ENCODE data around the gene SH3RF1.
A peak's percentile ranks its signal among the peaks of the same experiment; 100 is the strongest.
"Not testable (repeated sequence)": the region's sequence is repeated elsewhere in the genome, so short reads cannot be mapped to it uniquely, and the experiment has no call there.

Gene SH3RF1

DNA sequence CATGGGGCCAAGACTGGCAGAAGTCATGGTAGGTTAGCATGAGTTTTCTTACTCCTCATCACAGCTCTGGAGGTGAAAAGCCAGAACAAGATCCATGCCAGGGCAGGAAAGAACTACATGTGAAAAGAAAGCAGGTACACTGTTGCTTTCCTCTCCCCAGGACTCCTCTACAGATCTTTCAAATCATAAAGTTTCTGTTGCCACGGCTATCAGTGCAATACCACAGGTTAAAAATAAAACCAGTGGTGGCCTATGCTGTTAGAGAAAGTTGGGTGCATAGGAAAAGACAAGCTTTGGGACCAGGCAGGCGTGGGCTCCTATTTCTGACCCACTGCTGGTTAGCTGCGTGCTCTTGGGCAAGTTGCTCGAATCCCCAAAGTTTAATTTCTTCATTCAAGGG, 81.4 kb downstream of the SH3RF1 start:
- H3K36me3 ChIP-seq (ENCODE audit: control insufficient read depth in 1 of 2, insufficient read depth in 2 of 2, low read length in 2 of 2) = no peaks in the 10 kb centered on the region
- peaks cover 20 to 38% of the 10 kb centered on the region in 2 donors for H3K4me1 ChIP-seq (ENCODE audit: control insufficient read depth in 1 of 2, insufficient read depth in 2 of 2, low read length in 2 of 2)
- no peaks in the 10 kb centered on the region for H3K9me3 ChIP-seq (ENCODE audit: control insufficient read depth in 1 of 2, low read length in 2 of 2)
- H3K4me3 ChIP-seq (ENCODE audit: low read depth in 1 of 2, low read length in 2 of 2) = no peak overlapping the region
- no peaks in the 10 kb centered on the region for H3K27me3 ChIP-seq (ENCODE audit: control insufficient read depth in 1 of 2, insufficient read depth in 2 of 2, low read length in 2 of 2)
- no peak overlapping the region for H3K27ac ChIP-seq (ENCODE audit: low read depth, low read length)
- no peak overlapping the region for H3K9ac ChIP-seq (ENCODE audit: low read depth in 1 of 2, low read length in 2 of 2)

DNA sequence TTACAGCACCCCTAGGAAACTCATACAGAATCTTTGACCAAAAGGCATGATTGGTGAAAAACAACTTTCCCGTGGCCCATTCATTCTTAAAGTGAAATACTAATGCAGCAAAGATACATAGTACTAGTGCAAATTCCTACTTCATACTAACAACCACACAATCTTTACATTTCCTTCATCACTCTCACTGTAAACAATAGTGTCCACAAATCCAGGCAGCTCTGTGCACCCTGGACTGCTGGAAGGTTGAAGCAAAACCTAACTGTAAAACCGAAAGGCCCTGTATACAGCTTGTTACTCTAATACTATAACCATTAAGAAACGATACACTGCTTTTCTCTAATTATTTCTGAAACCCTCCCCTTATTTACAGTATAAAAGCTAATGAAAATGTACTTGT, 82.6 kb downstream of the SH3RF1 start:
- no peaks in the 10 kb centered on the region for H3K36me3 ChIP-seq (ENCODE audit: control insufficient read depth in 1 of 2, insufficient read depth in 2 of 2, low read length in 2 of 2)
- H3K4me1 ChIP-seq (ENCODE audit: control insufficient read depth in 1 of 2, insufficient read depth in 2 of 2, low read length in 2 of 2) = peaks cover 28 to 46% of the 10 kb centered on the region in 2 donors
- no peak overlapping the region for H3K4me3 ChIP-seq (ENCODE audit: low read depth in 1 of 2, low read length in 2 of 2)
- no peak overlapping the region for H3K9ac ChIP-seq (ENCODE audit: low read depth in 1 of 2, low read length in 2 of 2)
- H3K27me3 ChIP-seq (ENCODE audit: control insufficient read depth in 1 of 2, insufficient read depth in 2 of 2, low read length in 2 of 2) = no peaks in the 10 kb centered on the region
- H3K9me3 ChIP-seq (ENCODE audit: control insufficient read depth in 1 of 2, low read length in 2 of 2) = no peaks in the 10 kb centered on the region
- H3K27ac ChIP-seq (ENCODE audit: low read depth, low read length) = no peak overlapping the region

DNA sequence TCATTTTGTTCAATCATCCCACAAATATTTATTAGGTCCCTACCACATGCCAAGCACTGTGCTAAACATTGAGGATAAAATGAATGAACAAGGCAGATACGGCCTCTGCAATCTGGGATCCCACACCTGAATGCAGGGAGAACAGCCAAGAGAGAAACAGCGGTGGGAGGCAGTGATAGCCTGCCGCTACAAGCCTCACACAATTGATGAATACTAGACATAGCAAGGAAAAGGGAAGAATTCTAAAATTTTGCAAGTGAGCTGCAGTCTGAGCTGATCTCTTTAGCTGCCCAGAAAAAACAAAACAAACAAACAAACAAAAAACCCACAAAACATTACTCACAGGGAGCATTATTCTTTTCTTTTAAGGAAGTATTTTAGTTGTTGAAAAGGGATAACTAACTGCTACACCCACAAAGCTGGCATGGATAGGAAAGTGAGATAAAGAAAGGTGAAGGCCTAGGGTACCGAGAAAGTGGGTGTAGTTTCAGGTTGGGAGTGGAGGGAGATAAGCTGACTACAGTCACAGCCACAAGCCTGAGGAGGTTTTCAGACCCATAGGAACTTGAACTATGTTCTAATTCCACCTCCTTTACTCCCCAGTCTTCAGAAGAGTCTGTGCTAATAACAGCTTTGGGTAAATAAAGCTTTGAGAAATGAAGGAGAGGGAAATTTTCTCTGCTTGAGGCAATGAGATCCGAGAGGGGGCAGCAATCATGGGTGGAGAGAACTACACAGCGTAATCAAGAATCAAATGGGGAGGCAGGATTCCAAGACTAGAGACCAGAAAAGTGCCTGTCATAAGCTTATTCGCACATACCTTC, 85.4 kb downstream of the SH3RF1 start:
- H3K9me3 ChIP-seq (ENCODE audit: control insufficient read depth in 1 of 2, low read length in 2 of 2) = no peaks in the 10 kb centered on the region
- no peaks in the 10 kb centered on the region for H3K36me3 ChIP-seq (ENCODE audit: control insufficient read depth in 1 of 2, insufficient read depth in 2 of 2, low read length in 2 of 2)
- H3K4me1 ChIP-seq (ENCODE audit: control insufficient read depth in 1 of 2, insufficient read depth in 2 of 2, low read length in 2 of 2) = peaks cover 28 to 52% of the 10 kb centered on the region in 2 donors
- peak overlapping the region in 1 of 2 donors; percentile 24 for H3K4me3 ChIP-seq (ENCODE audit: low read depth in 1 of 2, low read length in 2 of 2)
- H3K27ac ChIP-seq (ENCODE audit: low read depth, low read length) = no peak overlapping the region
- H3K9ac ChIP-seq (ENCODE audit: low read depth in 1 of 2, low read length in 2 of 2) = peak overlapping the region in 1 of 2 donors; percentile 28
- H3K27me3 ChIP-seq (ENCODE audit: control insufficient read depth in 1 of 2, insufficient read depth in 2 of 2, low read length in 2 of 2) = no peaks in the 10 kb centered on the region

DNA sequence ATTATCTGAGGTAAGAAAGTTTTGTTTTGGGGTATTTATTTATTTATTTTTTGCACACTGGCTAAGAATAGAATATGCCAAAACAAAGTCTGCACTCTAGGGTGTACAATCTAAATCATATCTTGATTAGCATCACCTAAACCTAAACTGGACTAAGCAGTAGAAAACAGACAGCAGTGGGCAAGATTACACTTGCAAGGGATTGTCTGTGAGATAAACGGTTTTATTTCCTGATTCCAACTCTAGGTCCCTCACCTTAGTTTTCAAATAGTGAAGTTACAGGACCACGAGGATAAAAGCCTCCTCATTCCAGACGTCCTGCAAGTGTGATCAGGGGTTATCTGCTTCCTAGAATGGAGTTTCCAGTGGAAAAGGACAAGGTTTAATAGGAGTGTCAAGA, 86.1 kb downstream of the SH3RF1 start:
- H3K36me3 ChIP-seq (ENCODE audit: control insufficient read depth in 1 of 2, insufficient read depth in 2 of 2, low read length in 2 of 2) = no peaks in the 10 kb centered on the region
- no peak overlapping the region for H3K9ac ChIP-seq (ENCODE audit: low read depth in 1 of 2, low read length in 2 of 2)
- H3K27me3 ChIP-seq (ENCODE audit: control insufficient read depth in 1 of 2, insufficient read depth in 2 of 2, low read length in 2 of 2) = no peaks in the 10 kb centered on the region
- no peaks in the 10 kb centered on the region for H3K9me3 ChIP-seq (ENCODE audit: control insufficient read depth in 1 of 2, low read length in 2 of 2)
- no peak overlapping the region for H3K4me3 ChIP-seq (ENCODE audit: low read depth in 1 of 2, low read length in 2 of 2)
- no peak overlapping the region for H3K27ac ChIP-seq (ENCODE audit: low read depth, low read length)
- H3K4me1 ChIP-seq (ENCODE audit: control insufficient read depth in 1 of 2, insufficient read depth in 2 of 2, low read length in 2 of 2) = peaks cover 28 to 56% of the 10 kb centered on the region in 2 donors

DNA sequence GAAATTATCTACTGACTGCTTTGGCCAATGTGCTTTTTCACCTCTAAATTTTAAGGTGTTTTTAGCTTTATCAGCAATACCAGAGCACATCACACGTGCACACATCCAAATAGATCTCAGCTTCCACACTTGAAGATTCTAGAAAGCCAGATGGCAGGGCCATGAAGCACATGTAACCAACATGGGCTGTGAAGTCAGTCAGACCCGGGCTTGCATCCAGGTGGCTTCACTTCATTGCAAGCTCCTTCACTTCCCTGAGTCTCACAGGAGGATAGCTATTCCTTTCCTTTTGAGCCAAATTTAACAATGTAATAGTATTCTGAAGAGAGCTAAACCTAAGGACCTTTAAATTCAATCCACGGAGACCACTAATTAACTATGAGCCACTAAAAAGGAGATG, 86.5 kb downstream of the SH3RF1 start:
- Histone ChIP-seq H3K9ac (ENCODE audit: low read depth in 1 of 2, low read length in 2 of 2) (no peak overlapping the region), H3K9me3 (ENCODE audit: control insufficient read depth in 1 of 2, low read length in 2 of 2) (no peaks in the 10 kb centered on the region), H3K4me1 (ENCODE audit: control insufficient read depth in 1 of 2, insufficient read depth in 2 of 2, low read length in 2 of 2) (peaks cover 23 to 56% of the 10 kb centered on the region in 2 donors), H3K4me3 (ENCODE audit: low read depth in 1 of 2, low read length in 2 of 2) (no peak overlapping the region), H3K27ac (ENCODE audit: low read depth, low read length) (no peak overlapping the region), H3K36me3 (ENCODE audit: control insufficient read depth in 1 of 2, insufficient read depth in 2 of 2, low read length in 2 of 2) (no peaks in the 10 kb centered on the region), H3K27me3 (ENCODE audit: control insufficient read depth in 1 of 2, insufficient read depth in 2 of 2, low read length in 2 of 2) (no peaks in the 10 kb centered on the region)

DNA sequence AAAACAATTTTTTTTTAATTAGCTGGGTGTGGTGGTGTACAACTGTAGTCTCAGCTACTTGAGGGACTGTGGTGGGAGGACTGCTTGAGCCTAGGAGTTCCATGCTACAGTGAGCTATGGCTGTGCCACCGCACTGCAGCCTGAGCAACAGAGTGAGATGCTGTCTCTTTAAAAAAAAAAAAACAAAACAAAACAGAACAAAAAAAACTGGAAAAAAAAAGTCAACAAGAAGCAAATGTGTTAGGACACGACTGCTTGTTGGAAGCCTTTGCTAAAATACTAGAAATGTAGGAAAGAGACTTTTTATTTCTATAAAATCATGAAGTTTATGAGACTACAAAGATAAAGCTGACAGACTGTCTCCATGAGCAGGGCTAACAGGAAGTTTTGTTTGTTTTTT, 87.2 kb downstream of the SH3RF1 start:
- Histone ChIP-seq H3K4me3 (ENCODE audit: low read depth in 1 of 2, low read length in 2 of 2) (no peak overlapping the region), H3K9me3 (ENCODE audit: control insufficient read depth in 1 of 2, low read length in 2 of 2) (no peaks in the 10 kb centered on the region), H3K27me3 (ENCODE audit: control insufficient read depth in 1 of 2, insufficient read depth in 2 of 2, low read length in 2 of 2) (no peaks in the 10 kb centered on the region), H3K4me1 (ENCODE audit: control insufficient read depth in 1 of 2, insufficient read depth in 2 of 2, low read length in 2 of 2) (peaks cover 22 to 50% of the 10 kb centered on the region in 2 donors), H3K9ac (ENCODE audit: low read depth in 1 of 2, low read length in 2 of 2) (no peak overlapping the region), H3K27ac (ENCODE audit: low read depth, low read length) (no peak overlapping the region), H3K36me3 (ENCODE audit: control insufficient read depth in 1 of 2, insufficient read depth in 2 of 2, low read length in 2 of 2) (no peaks in the 10 kb centered on the region)

DNA sequence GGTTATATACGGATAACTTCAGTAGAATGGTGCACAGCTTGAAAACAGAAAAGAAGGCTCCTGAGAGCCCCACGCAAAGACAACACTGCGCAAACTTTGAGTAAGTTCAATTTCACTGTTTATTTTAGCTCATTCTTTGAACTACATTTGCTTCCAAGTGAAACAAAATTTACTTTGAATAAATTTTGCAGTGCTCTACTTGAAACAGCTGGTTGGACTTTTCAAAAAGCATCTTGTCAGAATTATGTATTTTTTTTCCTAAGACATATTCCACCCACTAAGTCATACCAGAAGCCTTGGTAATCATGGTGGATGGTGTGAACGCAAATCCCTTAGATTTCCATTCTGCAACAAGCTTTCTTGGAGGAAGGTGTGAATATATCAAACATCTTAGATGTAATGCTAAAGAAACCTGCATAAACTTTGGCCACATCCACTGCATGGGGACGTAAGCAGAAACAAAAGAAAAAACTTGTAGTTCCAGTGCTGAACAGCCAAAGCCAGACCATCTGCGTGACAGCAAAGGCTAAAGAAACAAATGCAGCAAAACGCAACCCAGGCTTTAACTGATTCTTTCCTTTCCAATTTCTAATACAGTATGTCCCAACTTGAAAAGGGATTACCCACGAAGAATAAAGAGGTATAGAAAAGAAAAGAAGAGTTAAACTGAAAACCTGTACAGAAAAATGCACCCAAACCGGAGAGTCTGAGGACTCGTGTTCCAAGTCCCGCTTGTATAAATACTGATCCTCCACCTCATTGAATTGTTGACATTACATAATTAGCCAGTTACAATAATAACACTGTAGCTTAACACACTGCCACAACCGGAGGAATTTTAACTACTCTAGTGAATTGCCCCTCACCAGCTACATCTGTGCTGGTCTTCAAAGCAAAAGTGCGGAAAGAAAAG, 90.9 kb downstream of the SH3RF1 start:
- no peaks in the 10 kb centered on the region for H3K27me3 ChIP-seq (ENCODE audit: control insufficient read depth in 1 of 2, insufficient read depth in 2 of 2, low read length in 2 of 2)
- H3K9ac ChIP-seq (ENCODE audit: low read depth in 1 of 2, low read length in 2 of 2) = no peak overlapping the region
- H3K27ac ChIP-seq (ENCODE audit: low read depth, low read length) = no peak overlapping the region
- H3K4me3 ChIP-seq (ENCODE audit: low read depth in 1 of 2, low read length in 2 of 2) = no peak overlapping the region
- no peaks in the 10 kb centered on the region for H3K9me3 ChIP-seq (ENCODE audit: control insufficient read depth in 1 of 2, low read length in 2 of 2)
- peaks cover 11 to 34% of the 10 kb centered on the region in 2 donors for H3K4me1 ChIP-seq (ENCODE audit: control insufficient read depth in 1 of 2, insufficient read depth in 2 of 2, low read length in 2 of 2)
- no peaks in the 10 kb centered on the region for H3K36me3 ChIP-seq (ENCODE audit: control insufficient read depth in 1 of 2, insufficient read depth in 2 of 2, low read length in 2 of 2)

DNA sequence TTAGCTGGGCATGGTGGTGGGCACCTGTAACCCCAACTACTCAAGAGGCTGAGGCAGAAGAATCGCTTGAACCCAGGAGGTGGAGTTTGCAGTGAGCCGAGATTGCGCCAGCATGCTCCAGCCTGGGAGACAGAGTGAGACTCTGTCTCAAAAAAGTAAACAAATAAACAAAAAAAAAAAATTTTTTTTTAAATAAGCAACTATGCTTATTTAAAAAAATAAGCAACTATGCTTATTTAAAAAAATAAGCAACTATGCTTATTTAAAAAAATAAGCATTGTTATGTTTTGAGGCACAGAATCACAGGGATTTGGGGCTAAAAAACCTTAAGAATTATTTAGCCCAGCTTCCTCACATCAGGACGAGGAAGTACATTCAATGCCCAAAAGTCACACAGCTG, 92.7 kb downstream of the SH3RF1 start:
- H3K36me3 ChIP-seq (ENCODE audit: control insufficient read depth in 1 of 2, insufficient read depth in 2 of 2, low read length in 2 of 2); H3K27me3 ChIP-seq (ENCODE audit: control insufficient read depth in 1 of 2, insufficient read depth in 2 of 2, low read length in 2 of 2); H3K27ac ChIP-seq (ENCODE audit: low read depth, low read length); H3K9ac ChIP-seq (ENCODE audit: low read depth in 1 of 2, low read length in 2 of 2); H3K9me3 ChIP-seq (ENCODE audit: control insufficient read depth in 1 of 2, low read length in 2 of 2); H3K4me3 ChIP-seq (ENCODE audit: low read depth in 1 of 2, low read length in 2 of 2): not testable (repeated sequence)
- peaks cover 0 to 31% of the 10 kb centered on the region in 2 donors for H3K4me1 ChIP-seq (ENCODE audit: control insufficient read depth in 1 of 2, insufficient read depth in 2 of 2, low read length in 2 of 2)

DNA sequence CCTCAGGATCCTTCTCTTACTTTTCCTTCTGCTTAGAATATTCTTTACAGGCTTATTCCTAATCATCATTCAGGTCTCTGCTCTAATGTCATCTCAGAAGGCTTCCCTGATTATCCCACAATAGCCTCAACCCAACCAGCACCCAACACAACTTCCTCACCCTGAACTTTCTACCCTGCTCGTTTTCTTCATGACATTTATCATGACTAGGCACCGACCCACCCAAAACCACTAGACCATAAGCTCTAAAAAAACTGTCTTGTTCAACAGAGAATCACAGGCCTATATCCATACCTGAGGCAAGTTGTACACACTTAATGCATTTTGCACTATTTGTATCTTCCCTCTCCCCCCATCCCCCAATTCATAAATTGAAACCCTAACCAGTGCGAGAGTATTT, 95.3 kb downstream of the SH3RF1 start:
- no peak overlapping the region for H3K9ac ChIP-seq (ENCODE audit: low read depth in 1 of 2, low read length in 2 of 2)
- H3K4me1 ChIP-seq (ENCODE audit: control insufficient read depth in 1 of 2, insufficient read depth in 2 of 2, low read length in 2 of 2) = peaks cover 0 to 41% of the 10 kb centered on the region in 2 donors
- H3K27me3 ChIP-seq (ENCODE audit: control insufficient read depth in 1 of 2, insufficient read depth in 2 of 2, low read length in 2 of 2) = no peaks in the 10 kb centered on the region
- H3K9me3 ChIP-seq (ENCODE audit: control insufficient read depth in 1 of 2, low read length in 2 of 2) = no peaks in the 10 kb centered on the region
- no peaks in the 10 kb centered on the region for H3K36me3 ChIP-seq (ENCODE audit: control insufficient read depth in 1 of 2, insufficient read depth in 2 of 2, low read length in 2 of 2)
- no peak overlapping the region for H3K27ac ChIP-seq (ENCODE audit: low read depth, low read length)
- H3K4me3 ChIP-seq (ENCODE audit: low read depth in 1 of 2, low read length in 2 of 2) = no peak overlapping the region

DNA sequence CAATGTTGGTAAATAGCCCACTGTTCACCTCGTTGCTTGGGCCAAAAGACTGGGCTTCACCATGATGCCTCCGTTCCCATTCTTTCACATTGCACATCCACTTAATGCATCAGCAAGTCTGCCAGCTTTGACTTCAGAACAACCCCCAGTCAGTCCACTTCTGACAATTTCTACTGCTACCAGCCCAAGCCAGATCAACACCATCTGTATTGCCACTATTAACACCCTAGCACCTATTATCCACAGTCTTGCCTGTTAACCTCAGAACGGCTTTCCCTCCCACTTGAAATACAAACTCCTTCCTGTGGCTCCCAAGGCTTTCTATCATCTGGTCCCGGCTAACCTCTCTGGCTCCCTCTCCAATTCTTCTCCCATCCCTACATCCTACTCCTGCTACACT, 95.7 kb downstream of the SH3RF1 start:
- H3K4me1 ChIP-seq (ENCODE audit: control insufficient read depth in 1 of 2, insufficient read depth in 2 of 2, low read length in 2 of 2) = peaks cover 0 to 40% of the 10 kb centered on the region in 2 donors
- no peaks in the 10 kb centered on the region for H3K27me3 ChIP-seq (ENCODE audit: control insufficient read depth in 1 of 2, insufficient read depth in 2 of 2, low read length in 2 of 2)
- H3K9me3 ChIP-seq (ENCODE audit: control insufficient read depth in 1 of 2, low read length in 2 of 2) = no peaks in the 10 kb centered on the region
- H3K36me3 ChIP-seq (ENCODE audit: control insufficient read depth in 1 of 2, insufficient read depth in 2 of 2, low read length in 2 of 2) = no peaks in the 10 kb centered on the region
- no peak overlapping the region for H3K9ac ChIP-seq (ENCODE audit: low read depth in 1 of 2, low read length in 2 of 2)
- H3K4me3 ChIP-seq (ENCODE audit: low read depth in 1 of 2, low read length in 2 of 2) = no peak overlapping the region
- no peak overlapping the region for H3K27ac ChIP-seq (ENCODE audit: low read depth, low read length)

Measured in duodenal mucosa (tissue), 2 donors.